ENCODE results near the gene INPP4A.

The INPP4A gene

DNA sequence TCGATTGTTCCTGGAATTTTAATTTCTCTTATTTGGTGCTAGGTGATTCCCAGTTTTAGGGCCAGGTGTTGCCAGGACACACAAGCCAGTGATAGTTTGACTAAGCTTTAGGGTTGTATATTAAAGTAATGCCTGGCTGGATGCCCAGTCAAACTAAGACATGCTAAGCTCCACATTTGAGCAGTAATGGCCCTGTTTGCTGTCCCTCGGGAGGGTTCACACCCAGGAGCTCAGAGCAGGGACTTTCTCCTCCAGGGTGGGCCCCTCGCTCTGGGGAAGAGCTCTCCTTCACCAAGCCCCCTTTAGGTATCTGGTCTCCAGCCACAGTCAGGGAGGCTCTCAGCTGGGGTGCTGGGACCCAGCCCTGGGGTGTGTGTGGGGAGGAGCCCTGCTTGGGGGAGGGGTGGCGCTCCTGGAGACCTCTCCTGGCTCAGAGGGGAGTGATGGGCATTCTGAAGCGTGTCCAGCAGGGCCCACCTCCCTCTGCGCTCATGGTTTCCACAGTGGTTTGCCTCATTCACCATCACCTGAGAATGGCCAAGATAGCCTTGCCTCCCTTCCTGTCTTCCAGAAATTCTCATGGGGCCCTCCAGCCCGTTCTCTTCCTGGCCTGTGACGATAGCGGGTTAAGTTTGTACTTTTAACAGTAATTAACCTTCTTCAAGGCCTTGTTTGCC, 31.7 kb downstream of the INPP4A start:
- no peak overlapping the region for H3K27ac Mint-ChIP-seq
- no peaks in the 10 kb centered on the region for H3K27me3 Mint-ChIP-seq
- H3K4me3 Mint-ChIP-seq: no peak overlapping the region
- peaks cover 3% of the 10 kb centered on the region for H3K36me3 Mint-ChIP-seq
- H3K4me1 Mint-ChIP-seq: peaks cover 100% of the 10 kb centered on the region
- no peaks in the 10 kb centered on the region for H3K9me3 Mint-ChIP-seq

DNA sequence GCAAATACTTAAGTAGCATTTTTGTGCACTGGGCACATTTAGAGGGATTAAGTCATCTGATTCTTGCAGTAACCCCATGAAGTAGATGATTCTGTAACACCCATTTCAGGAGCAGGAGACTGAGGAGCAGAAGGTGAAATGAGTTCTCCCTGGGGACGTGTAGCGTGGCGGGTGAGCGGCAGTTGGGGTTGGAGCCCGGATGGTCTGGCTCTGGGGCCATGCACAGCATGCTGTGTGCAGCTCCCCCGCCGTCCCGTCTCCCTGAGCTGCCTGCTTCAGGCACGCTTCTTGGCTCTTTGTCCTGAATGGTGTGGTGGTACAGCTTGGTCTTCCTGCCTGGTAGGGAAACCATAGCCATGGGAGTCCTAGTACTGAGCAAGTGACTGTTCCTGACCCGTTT, 32.4 kb downstream of the INPP4A start:
- H3K4me3 Mint-ChIP-seq: peak overlapping the region; percentile 26
- no peaks in the 10 kb centered on the region for H3K9me3 Mint-ChIP-seq
- no peaks in the 10 kb centered on the region for H3K27me3 Mint-ChIP-seq
- no peak overlapping the region for H3K27ac Mint-ChIP-seq
- peaks cover 99% of the 10 kb centered on the region for H3K4me1 Mint-ChIP-seq
- peaks cover 3% of the 10 kb centered on the region for H3K36me3 Mint-ChIP-seq

DNA sequence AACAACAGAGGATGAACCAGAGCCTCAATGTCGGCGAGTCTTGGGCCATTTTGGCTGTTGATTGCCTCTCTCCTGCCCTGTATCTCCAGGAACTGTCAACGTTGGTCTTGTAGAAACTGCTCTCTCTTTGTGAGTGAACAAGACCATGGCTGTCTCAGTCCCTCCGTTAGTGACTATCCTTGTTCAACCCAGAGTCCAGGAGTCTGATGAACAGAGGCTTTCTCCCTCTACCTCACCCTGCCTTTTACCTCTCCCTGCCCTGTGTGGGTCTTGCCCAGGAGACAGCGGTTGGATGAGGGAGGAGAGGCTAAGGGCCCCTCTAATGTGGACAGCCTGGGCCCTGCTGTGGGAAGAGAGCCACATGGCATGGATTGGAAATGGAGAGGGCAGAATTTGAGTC, 32.8 kb downstream of the INPP4A start:
- peak overlapping the region; percentile 47 for H3K4me3 Mint-ChIP-seq
- peaks cover 99% of the 10 kb centered on the region for H3K4me1 Mint-ChIP-seq
- H3K27me3 Mint-ChIP-seq: no peaks in the 10 kb centered on the region
- peak overlapping the region; percentile 95 for H3K27ac Mint-ChIP-seq
- no peaks in the 10 kb centered on the region for H3K9me3 Mint-ChIP-seq
- H3K36me3 Mint-ChIP-seq: peaks cover 3% of the 10 kb centered on the region

DNA sequence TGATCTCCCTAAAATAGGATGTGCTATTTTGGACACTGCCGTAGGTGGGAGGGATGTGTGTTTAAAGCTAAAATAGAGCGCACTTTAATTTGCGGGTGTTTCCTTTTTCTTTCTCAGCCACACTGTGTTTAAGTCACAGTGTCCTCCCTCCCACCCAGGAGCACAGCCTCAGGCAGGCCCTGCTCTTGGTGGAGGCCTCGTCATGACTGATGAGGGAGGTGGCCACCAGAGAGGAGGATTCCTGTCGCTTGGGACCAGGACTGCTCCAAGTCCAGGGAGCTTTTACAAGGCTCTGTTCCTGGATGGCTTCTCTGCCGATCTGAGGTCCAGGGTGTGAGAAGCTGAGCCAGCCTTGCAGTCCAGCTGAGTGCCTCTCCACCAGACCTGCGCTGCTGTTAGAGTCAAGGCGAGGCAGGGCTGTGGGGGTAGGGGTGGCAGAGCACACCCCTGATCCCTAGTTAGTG, 33.5 kb downstream of the INPP4A start:
- H3K4me3 Mint-ChIP-seq: peak overlapping the region; percentile 44
- peaks cover 3% of the 10 kb centered on the region for H3K36me3 Mint-ChIP-seq
- no peaks in the 10 kb centered on the region for H3K9me3 Mint-ChIP-seq
- H3K4me1 Mint-ChIP-seq: peaks cover 99% of the 10 kb centered on the region
- no peaks in the 10 kb centered on the region for H3K27me3 Mint-ChIP-seq
- H3K27ac Mint-ChIP-seq: peak overlapping the region; percentile 95

DNA sequence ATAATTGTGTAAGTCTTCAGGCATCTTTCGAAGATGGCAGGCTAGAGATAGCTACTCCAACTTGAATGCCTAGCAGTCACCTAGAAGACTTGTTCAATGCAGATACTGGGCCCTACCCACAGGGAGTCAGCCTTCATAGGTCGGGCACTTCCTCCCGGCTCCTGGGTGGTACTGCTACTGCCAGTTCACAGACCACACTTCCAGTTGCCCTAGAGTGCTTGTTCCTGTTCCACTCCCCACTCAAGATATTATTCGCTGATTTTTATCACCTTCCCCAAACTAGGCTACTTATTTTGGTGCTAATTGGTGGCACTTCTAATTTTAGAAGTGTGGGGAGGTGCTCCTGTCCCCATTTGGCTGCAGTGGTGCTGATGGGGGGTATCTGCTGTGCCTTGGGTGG, 34.2 kb downstream of the INPP4A start:
- Mint-ChIP-seq H3K4me3 (peak overlapping the region; percentile 26), H3K36me3 (peaks cover 3% of the 10 kb centered on the region), H3K4me1 (peaks cover 99% of the 10 kb centered on the region), H3K27ac (peak overlapping the region; percentile 71), H3K9me3 (no peaks in the 10 kb centered on the region), H3K27me3 (no peaks in the 10 kb centered on the region)

DNA sequence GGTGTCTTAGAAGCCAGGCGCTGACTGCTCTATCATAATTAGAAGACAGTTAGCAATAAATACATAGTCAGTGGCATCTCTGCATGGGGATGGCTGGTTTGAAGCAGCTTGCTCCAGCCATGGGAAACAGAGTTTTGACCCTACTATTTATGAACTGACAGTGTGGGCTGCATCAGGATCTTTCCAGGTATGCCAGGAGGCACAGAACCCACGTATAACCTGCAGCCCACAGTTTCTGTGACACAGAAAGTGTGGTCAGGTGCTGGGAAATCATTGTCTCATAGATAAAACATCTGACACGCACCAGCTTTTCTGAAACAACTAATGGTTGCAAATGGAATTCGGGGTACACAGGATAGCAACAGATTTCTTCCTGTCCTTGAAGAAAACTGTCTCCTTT, 34.7 kb downstream of the INPP4A start:
- Mint-ChIP-seq H3K27ac (peak overlapping the region; percentile 71), H3K4me3 (peak overlapping the region; percentile 26), H3K27me3 (no peaks in the 10 kb centered on the region), H3K4me1 (peaks cover 99% of the 10 kb centered on the region), H3K36me3 (peaks cover 3% of the 10 kb centered on the region), H3K9me3 (no peaks in the 10 kb centered on the region)

DNA sequence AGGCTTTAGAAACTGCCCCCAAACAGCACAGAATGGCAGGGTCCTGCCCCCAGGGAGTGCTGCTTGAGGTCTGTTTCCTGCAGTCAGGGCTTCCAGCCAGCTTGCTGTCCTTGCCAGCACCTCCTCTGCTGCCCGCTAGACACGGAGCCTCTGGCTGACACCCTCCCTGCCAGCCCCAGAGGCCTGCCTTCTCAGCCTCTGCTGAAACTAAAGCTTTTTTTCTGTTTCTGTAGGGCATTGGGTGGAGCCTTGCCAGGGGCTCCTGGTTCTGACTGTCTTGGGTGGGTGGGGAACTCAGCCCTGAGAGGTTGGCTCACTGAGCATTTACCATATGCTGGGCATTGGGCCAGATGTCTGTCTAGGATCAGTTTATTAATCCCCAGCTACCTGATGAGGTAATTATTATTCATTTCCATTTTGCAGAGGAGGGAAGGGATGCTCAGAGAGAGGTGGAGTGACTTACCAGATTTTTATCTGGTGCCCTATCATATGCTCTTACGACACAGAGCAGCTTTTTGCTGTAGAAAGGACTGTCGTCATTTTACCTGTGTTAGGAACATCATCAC, 35.4 kb downstream of the INPP4A start:
- H3K36me3 Mint-ChIP-seq: peaks cover 3% of the 10 kb centered on the region
- no peaks in the 10 kb centered on the region for H3K9me3 Mint-ChIP-seq
- H3K4me1 Mint-ChIP-seq: peaks cover 99% of the 10 kb centered on the region
- H3K27me3 Mint-ChIP-seq: no peaks in the 10 kb centered on the region
- peak overlapping the region; percentile 38 for H3K4me3 Mint-ChIP-seq
- H3K27ac Mint-ChIP-seq: peak overlapping the region; percentile 71

DNA sequence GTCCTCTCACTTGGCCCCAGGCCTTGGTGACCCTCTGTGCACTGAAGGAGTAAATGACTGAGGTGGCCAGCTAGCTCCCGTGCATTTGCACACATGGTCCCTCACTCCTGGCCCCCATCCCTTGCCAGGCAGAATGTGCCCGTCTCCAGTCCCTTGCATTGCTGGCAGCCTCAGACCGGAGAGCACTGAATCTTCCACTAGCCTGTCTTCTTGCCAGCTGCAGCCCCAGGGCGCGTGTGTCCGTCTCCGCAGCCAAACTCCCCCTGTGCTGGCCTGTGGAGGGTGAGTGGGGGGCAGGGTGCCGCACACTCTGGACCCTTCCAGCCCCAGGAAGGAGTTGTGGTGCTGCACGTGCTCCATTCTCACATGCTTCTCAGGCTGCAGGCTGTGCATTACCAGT, 35.9 kb downstream of the INPP4A start:
- no peaks in the 10 kb centered on the region for H3K9me3 Mint-ChIP-seq
- H3K36me3 Mint-ChIP-seq: peaks cover 3% of the 10 kb centered on the region
- H3K4me3 Mint-ChIP-seq: no peak overlapping the region
- H3K4me1 Mint-ChIP-seq: peaks cover 99% of the 10 kb centered on the region
- no peak overlapping the region for H3K27ac Mint-ChIP-seq
- no peaks in the 10 kb centered on the region for H3K27me3 Mint-ChIP-seq

DNA sequence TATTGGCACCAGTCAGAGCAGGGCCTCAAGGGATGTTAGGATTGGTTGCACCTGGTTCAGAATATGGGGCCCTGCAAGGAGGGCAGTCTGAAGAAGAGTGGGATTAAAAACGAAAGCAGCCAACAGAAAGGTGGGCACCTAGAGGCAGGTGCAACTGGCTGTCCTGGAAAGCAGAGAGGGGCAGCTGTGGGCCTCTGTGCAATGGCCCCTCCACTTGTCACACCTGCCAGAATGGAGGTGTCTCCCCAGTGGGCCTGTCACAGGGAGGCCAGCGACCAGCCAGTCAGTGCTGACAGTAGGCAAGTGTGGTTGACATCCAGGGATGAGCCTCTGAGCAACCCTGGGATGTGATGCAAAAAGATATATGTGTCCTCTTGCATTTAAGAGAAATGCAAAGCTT, 37.7 kb downstream of the INPP4A start:
- no peaks in the 10 kb centered on the region for H3K27me3 Mint-ChIP-seq
- H3K27ac Mint-ChIP-seq: peak overlapping the region; percentile 30
- peak overlapping the region; percentile 51 for H3K4me3 Mint-ChIP-seq
- peaks cover 99% of the 10 kb centered on the region for H3K4me1 Mint-ChIP-seq
- H3K9me3 Mint-ChIP-seq: no peaks in the 10 kb centered on the region
- H3K36me3 Mint-ChIP-seq: peaks cover 3% of the 10 kb centered on the region

DNA sequence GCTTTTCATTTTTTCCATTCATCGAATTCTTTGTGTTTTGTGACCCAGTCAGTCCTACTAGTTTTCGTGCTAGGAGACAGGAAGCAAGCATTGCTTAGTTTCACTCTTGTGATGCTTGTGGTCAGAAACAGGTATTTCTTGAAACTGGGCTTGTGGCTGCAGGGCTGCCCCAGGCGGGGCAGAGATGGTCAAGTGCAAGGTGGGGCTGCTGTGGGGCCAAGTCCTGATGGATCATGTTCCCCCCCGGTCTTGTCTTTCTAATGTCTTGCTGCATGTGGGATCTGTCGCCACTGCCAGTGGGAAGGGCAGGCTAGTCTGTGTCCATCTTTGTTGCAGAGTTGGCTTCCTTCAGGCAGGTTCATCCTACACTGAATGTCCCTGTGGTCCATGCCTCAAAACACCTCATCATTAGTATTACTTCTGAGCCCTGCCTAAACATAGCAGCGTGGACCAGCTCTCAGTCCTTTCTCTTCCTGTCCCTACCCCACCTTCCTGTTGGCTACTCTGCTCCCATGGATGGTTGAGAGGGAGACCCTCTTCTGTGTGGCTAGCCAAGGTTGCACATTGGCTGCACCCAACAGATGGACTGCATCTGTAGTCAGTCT, 38.7 kb downstream of the INPP4A start:
- H3K4me1 Mint-ChIP-seq: peaks cover 99% of the 10 kb centered on the region
- H3K27ac Mint-ChIP-seq: peak overlapping the region; percentile 80
- no peaks in the 10 kb centered on the region for H3K27me3 Mint-ChIP-seq
- H3K36me3 Mint-ChIP-seq: no peaks in the 10 kb centered on the region
- no peaks in the 10 kb centered on the region for H3K9me3 Mint-ChIP-seq
- peak overlapping the region; percentile 57 for H3K4me3 Mint-ChIP-seq

DNA sequence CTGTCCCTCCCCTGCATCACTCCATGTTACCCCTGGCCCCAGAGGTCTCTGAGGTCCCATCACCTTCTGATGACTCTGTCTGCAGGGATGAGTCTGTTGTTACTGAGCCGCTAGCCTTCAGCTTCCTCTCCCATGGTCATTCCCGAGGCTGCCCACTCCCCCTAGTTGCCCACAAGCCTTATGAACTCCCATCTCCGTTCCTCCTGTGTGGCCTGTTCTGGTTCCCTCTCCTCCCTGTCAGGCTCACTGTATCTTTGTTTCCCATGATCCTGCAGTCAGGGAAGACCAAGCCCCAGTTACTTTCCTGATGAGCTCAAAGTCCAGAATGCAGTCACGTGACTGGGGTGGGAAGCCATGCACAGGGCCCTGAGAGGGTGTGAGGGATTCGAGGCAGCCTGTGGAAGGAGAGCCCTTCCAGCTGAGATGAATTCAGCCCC, 39.5 kb downstream of the INPP4A start:
- H3K4me1 Mint-ChIP-seq: peaks cover 99% of the 10 kb centered on the region
- no peaks in the 10 kb centered on the region for H3K9me3 Mint-ChIP-seq
- H3K27ac Mint-ChIP-seq: peak overlapping the region; percentile 85
- peak overlapping the region; percentile 69 for H3K4me3 Mint-ChIP-seq
- no peaks in the 10 kb centered on the region for H3K36me3 Mint-ChIP-seq
- no peaks in the 10 kb centered on the region for H3K27me3 Mint-ChIP-seq

DNA sequence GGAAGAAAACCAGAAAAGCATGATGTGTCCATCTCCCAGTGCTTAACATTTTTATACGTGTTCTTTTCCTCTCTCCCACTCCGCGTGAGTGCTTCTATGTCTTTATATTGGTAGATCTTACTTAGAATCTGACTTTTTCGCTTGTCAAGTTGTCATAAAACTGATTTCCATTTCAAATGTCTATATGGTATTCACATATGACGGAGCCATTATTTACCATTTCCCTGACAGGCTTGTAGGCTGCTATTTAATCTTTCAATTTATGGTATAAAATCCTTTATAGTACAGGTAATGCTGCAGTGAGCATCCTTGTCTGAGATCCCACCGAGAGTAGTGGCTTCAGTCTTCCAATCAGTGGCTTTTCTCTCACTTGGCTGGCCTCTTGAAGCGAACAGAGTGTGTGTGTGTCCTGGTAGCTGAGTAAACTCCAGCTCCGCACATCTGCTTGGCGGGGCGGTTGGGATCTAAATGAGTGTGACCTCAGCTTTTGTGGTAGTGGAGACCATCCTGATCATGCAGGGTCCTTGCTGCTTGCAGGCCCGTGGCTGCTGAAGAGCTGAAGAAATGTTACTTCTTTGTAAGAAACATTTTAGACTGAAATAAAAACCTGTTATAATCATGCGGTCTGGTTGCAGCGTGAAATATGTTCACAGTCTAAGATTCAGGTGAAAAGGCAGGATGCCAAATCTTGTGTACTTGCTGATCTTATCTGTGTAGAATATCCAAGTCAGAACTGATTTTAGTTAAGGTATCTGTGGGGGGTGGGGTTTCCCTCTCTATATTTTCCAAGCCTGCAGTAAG, 40.2 kb downstream of the INPP4A start:
- Mint-ChIP-seq H3K4me1 (peaks cover 99% of the 10 kb centered on the region), H3K9me3 (no peaks in the 10 kb centered on the region), H3K27ac (peak overlapping the region; percentile 86), H3K36me3 (no peaks in the 10 kb centered on the region), H3K4me3 (peak overlapping the region; percentile 69), H3K27me3 (no peaks in the 10 kb centered on the region)

DNA sequence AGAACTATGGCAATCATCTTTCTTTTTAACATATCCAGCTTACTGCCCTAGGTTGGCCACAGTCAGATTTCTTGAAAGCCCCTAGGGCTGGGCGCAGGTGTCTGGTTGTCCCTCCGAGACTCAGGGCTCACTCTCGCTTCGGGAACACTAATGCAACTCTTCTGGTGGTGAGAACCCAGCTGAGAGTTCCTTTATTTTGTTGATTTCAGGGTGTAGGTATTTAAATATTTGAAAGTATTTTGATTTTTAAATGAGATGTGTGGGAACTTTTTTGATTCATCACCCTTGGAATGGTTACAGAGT, 40.7 kb downstream of the INPP4A start:
- Mint-ChIP-seq H3K27me3 (no peaks in the 10 kb centered on the region), H3K4me3 (peak overlapping the region; percentile 69), H3K9me3 (no peaks in the 10 kb centered on the region), H3K27ac (peak overlapping the region; percentile 86), H3K4me1 (peaks cover 99% of the 10 kb centered on the region), H3K36me3 (no peaks in the 10 kb centered on the region)

DNA sequence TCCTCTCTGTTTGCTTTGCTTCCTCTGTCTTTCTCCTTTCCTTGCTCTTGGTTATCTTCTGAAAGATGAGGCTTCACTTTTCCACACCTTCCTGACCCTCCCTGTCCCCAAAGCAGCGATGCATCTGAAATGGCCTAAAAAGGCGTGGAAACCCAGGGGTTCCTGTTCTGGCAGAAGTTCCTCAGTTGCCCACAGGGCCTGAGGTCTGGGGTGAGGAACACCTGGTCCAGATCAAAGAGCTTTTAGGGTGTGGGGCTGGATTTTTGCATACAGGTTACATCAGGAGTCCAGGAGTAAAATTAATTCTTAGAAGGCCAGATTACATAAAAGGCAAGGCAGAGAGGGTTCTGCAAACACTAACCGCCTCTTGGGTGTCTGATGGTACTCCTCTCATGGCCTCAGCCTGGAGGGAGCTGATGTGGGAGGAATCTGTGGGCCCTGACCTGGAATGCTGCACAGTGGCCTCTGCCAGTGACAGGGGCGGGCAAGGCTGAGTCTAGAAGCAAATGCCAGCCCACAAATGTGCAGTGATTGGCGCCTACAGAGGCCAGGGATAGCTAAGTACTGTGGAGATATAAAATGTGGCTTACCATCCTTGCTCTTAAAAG, 41.8 kb downstream of the INPP4A start:
- Mint-ChIP-seq H3K4me3 (no peak overlapping the region), H3K9me3 (no peaks in the 10 kb centered on the region), H3K27me3 (no peaks in the 10 kb centered on the region), H3K4me1 (peaks cover 95% of the 10 kb centered on the region), H3K27ac (peak overlapping the region; percentile 52), H3K36me3 (no peaks in the 10 kb centered on the region)

DNA sequence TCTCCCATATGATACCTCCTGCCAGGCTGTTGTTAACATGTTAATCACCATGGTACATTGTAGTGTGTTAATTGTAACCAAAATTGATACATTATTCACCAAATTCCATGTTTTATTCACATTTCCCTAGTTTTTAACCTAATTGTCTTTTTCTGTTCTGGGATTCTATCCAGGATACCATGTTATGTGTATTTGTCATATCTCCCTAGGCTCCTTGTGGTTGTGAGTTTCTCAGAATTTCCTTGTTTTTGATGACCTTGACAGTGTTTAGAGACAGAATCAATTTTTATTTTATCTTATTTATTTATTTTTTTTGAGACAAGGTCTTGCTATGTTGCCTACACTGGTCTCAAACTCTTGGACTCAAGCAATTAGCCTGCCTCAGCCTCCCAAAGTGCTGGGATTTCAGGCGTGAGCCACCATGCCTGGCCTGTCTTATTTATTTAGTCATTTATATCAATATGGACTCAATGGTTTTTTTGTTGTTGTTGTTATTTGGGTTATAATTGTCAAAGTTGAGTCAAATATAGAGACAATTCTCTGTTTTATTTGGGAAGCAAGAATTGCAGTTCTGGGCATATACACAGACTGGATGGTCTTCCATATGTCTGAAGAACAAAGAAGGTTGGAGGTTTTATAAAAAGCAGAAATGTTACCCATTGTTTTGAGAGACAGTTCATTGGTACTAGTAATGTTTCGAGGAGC, 42.6 kb downstream of the INPP4A start:
- Mint-ChIP-seq H3K27ac (no peak overlapping the region), H3K9me3 (no peaks in the 10 kb centered on the region), H3K36me3 (peaks cover 3% of the 10 kb centered on the region), H3K4me3 (no peak overlapping the region), H3K4me1 (peaks cover 93% of the 10 kb centered on the region), H3K27me3 (no peaks in the 10 kb centered on the region)
